GM12878 (cell line): ENCODE results near the gene CDC27. TPM values are rescaled to one million over a fixed set of nuclear protein-coding genes. Genes with fewer than 3 reads are reported as not detected.
"Not testable (repeated sequence)": the region's sequence is repeated elsewhere in the genome, so short reads cannot be mapped to it uniquely, and the experiment has no call there.

Experiments
- ATAC-seq: fragments of 200-7000 bp; cut with Tn5 transposase; 3 replicates; pipeline ENCODE4 v1.9.1; 2020; ENCODE audit warnings: mild to moderate bottlenecking, moderate library complexity
- BruUV-seq: library from RNA; stranded (reverse); fragments of 400-500 nt; replicated peaks from 2 replicates; lab custom pipeline; 2021; lab: Mats Ljungman, UMichigan
- CTCF ChIA-PET: fragments of 300-600 bp; sonication (Branson Sonifier 250); formaldehyde crosslinking; extraction: SDS; loops from one replicate; lab custom pipeline; 2021; ENCODE audit warnings: inconsistent platforms; lab: Yijun Ruan, JAX
- POLR2A ChIA-PET: fragments of 350-600 bp; formaldehyde crosslinking; extraction: SDS; loops from one replicate; lab custom pipeline; 2021; ENCODE audit warnings: inconsistent platforms; lab: Charles Lee
- RAD21 ChIA-PET: fragments of 300-600 bp; sonication (Branson Sonifier 250); formaldehyde crosslinking; loops from one replicate; lab custom pipeline; 2023; ENCODE audit warnings: antibody characterized with exemption; ENCODE audit not compliant: unreplicated experiment; lab: Charles Lee
- SMC1A ChIA-PET: fragments of 300-600 bp; sonication (Branson Sonifier 250); formaldehyde crosslinking; loops from one replicate; lab custom pipeline; 2023; ENCODE audit not compliant: unreplicated experiment, uncharacterized antibody; lab: Charles Lee
- DNase-seq: peaks from one replicate; pipeline ENCODE4 v3.0.0-alpha.2; 2011; ENCODE audit warnings: low read depth, low spot score
- FAIRE-seq: peaks from 3 replicates; lab custom pipeline; 2011; peaks lifted over from hg19 to GRCh38; lab: Jason Lieb, UNC
- H2AFZ ChIP-seq: 2 replicates; pipeline ENCODE4 v1.6.0; 2011; ENCODE audit warnings: low read depth, low read length, control low read depth; ENCODE audit not compliant: control insufficient read depth
- H3K27ac ChIP-seq: 2 replicates; pipeline ENCODE4 v1.5.1; 2011; ENCODE audit warnings: control low read depth; ENCODE audit not compliant: control insufficient read depth, insufficient read depth
- H3K27me3 ChIP-seq, 2 experiments: replicated peaks in 1 of 2; 2 replicates each; pipeline versions ENCODE4 v1.6.0 to v1.6.1; 2011; ENCODE audit warnings: low read length in 1 of 2; ENCODE audit not compliant: control insufficient read depth in 2 of 2, insufficient read depth in 2 of 2
- H3K36me3 ChIP-seq, 2 experiments: 2 replicates each; pipeline ENCODE4 v1.5.1; 2011; ENCODE audit warnings: low read length in 1 of 2; ENCODE audit not compliant: control insufficient read depth in 2 of 2, insufficient read depth in 2 of 2
- H3K4me1 ChIP-seq: 2 replicates; pipeline ENCODE4 v1.6.1; 2011; ENCODE audit warnings: mild to moderate bottlenecking, low read length, moderate library complexity, mixed read lengths; ENCODE audit not compliant: control insufficient read depth, insufficient read depth
- H3K4me2 ChIP-seq: 2 replicates; pipeline ENCODE4 v1.6.0; 2011; ENCODE audit warnings: control low read depth; ENCODE audit not compliant: control insufficient read depth, insufficient read depth
- H3K4me3 ChIP-seq: fragments of 200-600 bp; sonication (generic); 2 replicates; pipeline ENCODE4 v1.5.1; 2016
- H3K79me2 ChIP-seq: 2 replicates; pipeline ENCODE4 v1.6.0; 2011; ENCODE audit warnings: low read length; ENCODE audit not compliant: control insufficient read depth, insufficient read depth
- H3K9ac ChIP-seq: 2 replicates; pipeline ENCODE4 v1.8.0; 2011; ENCODE audit warnings: low read length, control low read depth, mixed read lengths; ENCODE audit not compliant: control insufficient read depth, insufficient read depth
- H3K9me3 ChIP-seq: replicated peaks from 3 replicates; pipeline ENCODE4 v1.5.1; 2011; ENCODE audit warnings: mild to moderate bottlenecking, low read length; ENCODE audit not compliant: control insufficient read depth, insufficient read depth
- H4K20me1 ChIP-seq: 2 replicates; pipeline ENCODE4 v1.6.0; 2011; ENCODE audit not compliant: control insufficient read depth, insufficient read depth
- BMI1 ChIP-seq: fragments of 450-650 bp; IDR thresholded peaks from 2 replicates; pipeline ENCODE4 v1.6.1; 2016; ENCODE audit warnings: mild to moderate bottlenecking, moderate library complexity, borderline replicate concordance
- FOXK2 ChIP-seq: fragments of 450-650 bp; IDR thresholded peaks from 2 replicates; pipeline ENCODE4 v1.6.1; 2017; ENCODE audit warnings: mild to moderate bottlenecking, moderate library complexity
- IRF3 ChIP-seq: fragments of 450-650 bp; IDR thresholded peaks from 2 replicates; pipeline ENCODE4 v1.6.1; 2014; ENCODE audit warnings: mild to moderate bottlenecking
- MTA2 ChIP-seq: fragments of 450-650 bp; IDR thresholded peaks from 2 replicates; pipeline ENCODE4 v1.6.1; 2016; ENCODE audit warnings: low read depth, mild to moderate bottlenecking, moderate library complexity
- PAX8 ChIP-seq: fragments of 450-650 bp; IDR thresholded peaks from 2 replicates; pipeline ENCODE4 v1.6.1; 2017; ENCODE audit warnings: mild to moderate bottlenecking, moderate library complexity
- RFX5 ChIP-seq: IDR thresholded peaks from 2 replicates; pipeline ENCODE4 v1.6.1; 2011; ENCODE audit warnings: low read depth, low read length, improper control_type of control experiment
- RUNX3 ChIP-seq: IDR thresholded peaks from 2 replicates; pipeline ENCODE4 v1.6.1; 2012; ENCODE audit warnings: low read length, inconsistent platforms
- SUPT20H ChIP-seq: IDR thresholded peaks from 2 replicates; pipeline ENCODE4 v1.6.1; 2011; ENCODE audit warnings: low read depth, mild to moderate bottlenecking, low read length, moderate library complexity, borderline replicate concordance; ENCODE audit not compliant: control insufficient read depth
- TAF1 ChIP-seq: IDR thresholded peaks from 2 replicates; pipeline ENCODE4 v1.6.1; 2011; ENCODE audit warnings: mild to moderate bottlenecking, low read depth, low read length, borderline replicate concordance
- USF2 ChIP-seq: IDR thresholded peaks from 2 replicates; pipeline ENCODE4 v1.6.1; 2011; ENCODE audit warnings: low read depth, low read length, improper control_type of control experiment, borderline replicate concordance
- ZNF592 ChIP-seq: fragments of 450-650 bp; IDR thresholded peaks from 2 replicates; pipeline ENCODE4 v1.6.1; 2017; ENCODE audit warnings: mild to moderate bottlenecking, moderate library complexity
- WGBS: methylation state at CpG from one replicate; pipeline ENCODE4 v1.1.6; 2016; ENCODE audit warnings: low lambda C conversion rate; ENCODE audit not compliant: insufficient replicate concordance, insufficient coverage; ENCODE audit errors: missing lambda C conversion rate; 5-methylcytosine and 5-hydroxymethylcytosine counted together
- in situ Hi-C: fragments of 300-500 bp; cut with MboI; formaldehyde crosslinking; loops from 9 replicates; pipeline ENCODE4 v1.14.3; 2018; ENCODE audit warnings: mixed read lengths
- intact Hi-C: fragments of 100-400 bp; cut with micrococcal nuclease; formaldehyde crosslinking; loops from one replicate; pipeline ENCODE4 v1.14.2; 2022; ENCODE audit not compliant: unreplicated experiment
- polyA plus RNA-seq, 11 experiments: library from polyadenylated mRNA; depleted of rRNA in 4 of 11; unstranded in 6 of 11; stranded (reverse) in 5 of 11; fragments of >200 nt; fragmentation: Nextera tagmentation in 4 of 11; fragmentation: Illumina TruSeq in 1 of 11; extraction: Ambion mirVana in 4 of 11; extraction: Trizol in 1 of 11; gene quantifications; 1 replicate in 1 of 11; 2 replicates in 10 of 11; pipeline versions ENCODE4 v1.2.1 to v1.2.3, GENCODE V29; 2011 to 2016; ENCODE audit warnings: inconsistent platforms in 2 of 11, missing spikeins in 2 of 11, low read depth in 1 of 11
- total RNA-seq, 4 experiments: library from RNA; depleted of rRNA in 3 of 4; stranded (reverse); fragments of >200 nt in 3 of 4; fragmentation: Illumina TruSeq in 1 of 4; extraction: Trizol in 1 of 4; gene quantifications; 2 replicates each; pipeline versions ENCODE4 v1.2.1 to v1.2.3, GENCODE V29; 2013 to 2021

CDC27 gene
- total and polyA plus RNA-seq, 10 of the 15 experiments (the other 5 are each of a cell fraction or from before 2014, with no cell fraction given): 23.2 to 138 (median 97.8) TPM

GRCh38 chr17:47166854-47167253 is 22.2 kb downstream of the CDC27 start:
- H3K4me2 ChIP-seq, H3K4me1 ChIP-seq, ATAC-seq, CTCF ChIA-PET, RAD21 ChIA-PET, POLR2A ChIA-PET, H2AFZ ChIP-seq, BruUV-seq, FAIRE-seq, H3K27me3 ChIP-seq, H3K27ac ChIP-seq, H4K20me1 ChIP-seq, H3K9me3 ChIP-seq, in situ Hi-C loops, DNase-seq, intact Hi-C loops, H3K4me3 ChIP-seq, H3K9ac ChIP-seq: not testable (repeated sequence)
- H3K79me2 ChIP-seq: peaks cover 11% of the 10 kb centered on the region
- H3K36me3 ChIP-seq: peaks cover 12 to 22% of the 10 kb centered on the region in 2 experiments; a peak in 3 of 4 replicates
- WGBS: 89% methylated on average over 5 of the region's 5 CpGs
- SMC1A ChIA-PET: interaction anchor here (0.7 to 1.2 kb wide), 2 partner anchors 40 to 41 kb away, joined by 3 to 6 read pairs; no protein-coding TSS in a partner anchor

GRCh38 chr17:47165137-47165536 is 24.0 kb downstream of the CDC27 start:
- ATAC-seq (no peak), FAIRE-seq (no peak), DNase-seq (no peak)
- in situ Hi-C loops: no loop called here
- Histone ChIP-seq H3K79me2 (no peaks in the 10 kb centered on the region; the same call in none of the 2 replicates), H3K9ac (no peak overlapping the region), H3K4me2 (no peak overlapping the region), H3K9me3 (no peaks in the 10 kb centered on the region), H4K20me1 (no peaks in the 10 kb centered on the region), H3K36me3 (peaks cover 11 to 27% of the 10 kb centered on the region in 2 experiments), H3K27me3 (no peaks in the 10 kb centered on the region), H3K27ac (no peak overlapping the region), H2AFZ (no peak overlapping the region), H3K4me3 (no peak overlapping the region), H3K4me1 (peaks cover 3% of the 10 kb centered on the region)
- RAD21 ChIA-PET: no interaction called here
- POLR2A ChIA-PET: no interaction called here
- WGBS: 78% methylated on average over 2 of the region's 2 CpGs
- no TSS peak for BruUV-seq
- CTCF ChIA-PET: no interaction called here
- SMC1A ChIA-PET: no interaction called here
- intact Hi-C loops: no loop called here
- TF ChIP-seq ZNF592 (no peak), PAX8 (no peak), TAF1 (no peak), RFX5 (no peak), BMI1 (no peak), RUNX3 (no peak), MTA2 (no peak), USF2 (no peak), FOXK2 (no peak), SUPT20H (no peak), IRF3 (no peak)
